Keratinocyte (primary cell): ENCODE results near the gene CHRD.

Source experiments
- CTCF ChIP-seq, 3 experiments: IDR thresholded peaks in 1 of 3; conservative IDR thresholded peaks in 1 of 3; optimal IDR thresholded peaks in 1 of 3; 2 replicates in 2 of 3; 3 replicates in 1 of 3; pipeline versions ENCODE3 to v1.5.1; 2011; ENCODE audit warnings: low read length in 3 of 3, mild to moderate bottlenecking in 3 of 3, moderate library complexity in 2 of 3, control low read depth in 1 of 3, inconsistent platforms in 1 of 3; ENCODE audit not compliant: insufficient read depth in 2 of 3; ENCODE audit errors: extremely low read depth in 1 of 3
- EZH2 ChIP-seq: IDR thresholded peaks from one replicate; pipeline ENCODE4 v1.6.1; 2012; ENCODE audit warnings: inconsistent platforms, mild to moderate bottlenecking, low read length, moderate library complexity

- TF ChIP-seq CTCF (optimal IDR thresholded peaks at IDR 0.05 in 1 of 3, IDR thresholded peaks at IDR 0.05 in 1 of 3, conservative IDR thresholded peaks at IDR 0.05 in 1 of 3; ENCODE audit: extremely low read depth in 1 of 3, insufficient read depth in 2 of 3, low read length in 3 of 3) = no peak
- no peak for TF ChIP-seq EZH2
Measured at GRCh38 chr3:184361532-184361931, 18.3 kb upstream of the CHRD start, which contains the start of the genes CLCN2 and POLR2H.
